Stimulated activated naive B cell treated with anti-CD40 and anti-IgM and Interleukin-4, amounts not matched to agents 10 μg/mL and 1 μg/mL and 100 μg/mL, for 72 hours (primary cell): ENCODE results near the gene RBM17.
A peak's percentile ranks its signal among the peaks of the same experiment; 100 is the strongest.
"Not testable (repeated sequence)": the region's sequence is repeated elsewhere in the genome, so short reads cannot be mapped to it uniquely, and the experiment has no call there.

Experiments
- ATAC-seq, 2 donors: fragments of 150-1000 bp; cut with Tn5 transposase; replicated peaks; 2 replicates each; pipeline ENCODE4 v1.10.0; 2021; ENCODE audit warnings: moderate library complexity in 1 of 2
- DNase-seq: peaks from one replicate; pipeline ENCODE4 v3.0.0; 2021
- H3K27ac Mint-ChIP-seq: one replicate; pipeline ENCODE4 v1.8.0; 2022; ENCODE audit warnings: mild to moderate bottlenecking, mixed read lengths
- H3K27me3 Mint-ChIP-seq, 2 donors: one replicate each; pipeline ENCODE4 v1.8.0; 2022; ENCODE audit warnings: mixed read lengths in 2 of 2
- H3K36me3 Mint-ChIP-seq, 2 donors: one replicate each; pipeline ENCODE4 v1.8.0; 2022; ENCODE audit warnings: mixed read lengths in 2 of 2, mild to moderate bottlenecking in 1 of 2
- H3K4me1 Mint-ChIP-seq, 2 donors: one replicate each; pipeline ENCODE4 v1.8.0; 2022; ENCODE audit warnings: mixed read lengths in 2 of 2, mild to moderate bottlenecking in 1 of 2
- H3K4me3 Mint-ChIP-seq, 2 donors: one replicate each; pipeline ENCODE4 v1.8.0; 2022; ENCODE audit warnings: mild to moderate bottlenecking in 2 of 2, mixed read lengths in 2 of 2, moderate library complexity in 1 of 2
- H3K9me3 Mint-ChIP-seq, 2 donors: one replicate each; pipeline ENCODE4 v1.8.0; 2022; ENCODE audit warnings: mixed read lengths in 2 of 2, mild to moderate bottlenecking in 1 of 2

Gene RBM17

DNA sequence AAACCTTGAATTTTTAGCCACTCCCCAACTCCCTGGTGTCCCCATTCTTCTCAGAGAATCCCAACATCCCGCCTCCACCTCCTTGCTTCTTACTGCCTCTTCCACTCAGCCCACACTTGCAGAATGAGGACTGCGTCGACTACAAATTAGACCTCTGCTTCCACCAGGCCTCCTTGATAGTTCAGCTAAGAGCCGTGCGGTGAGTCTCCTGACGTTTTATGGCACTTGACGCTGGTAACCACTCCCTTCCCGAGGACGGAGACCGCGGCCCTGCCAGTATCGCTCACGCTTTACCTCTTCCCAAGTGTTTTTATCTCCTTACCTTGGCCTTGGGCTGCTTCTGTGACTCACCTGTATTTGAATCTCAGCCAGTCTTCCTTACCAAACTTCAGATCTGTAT lies 31.1 kb downstream of the RBM17 start:
- no peak for DNase-seq
- Mint-ChIP-seq H3K4me1 (peaks cover 0 to 4% of the 10 kb centered on the region in 2 donors), H3K4me3 (no peak overlapping the region), H3K9me3 (no peaks in the 10 kb centered on the region), H3K36me3 (peaks cover 20 to 33% of the 10 kb centered on the region in 2 donors), H3K27me3 (peaks cover 0 to 4% of the 10 kb centered on the region in 2 donors), H3K27ac (peak overlapping the region; percentile 2)
- no peak for ATAC-seq

GRCh38 chr10:6120691-6121090 lies 31.9 kb downstream of the RBM17 start:
- Mint-ChIP-seq H3K4me1 (peaks cover 0 to 4% of the 10 kb centered on the region in 2 donors), H3K27ac (peak overlapping the region; percentile 2), H3K27me3 (peaks cover 1 to 4% of the 10 kb centered on the region in 2 donors), H3K4me3 (no peak overlapping the region), H3K36me3 (peaks cover 18 to 30% of the 10 kb centered on the region in 2 donors), H3K9me3 (no peaks in the 10 kb centered on the region)
- no peak for ATAC-seq
- DNase-seq, result no peak

DNA sequence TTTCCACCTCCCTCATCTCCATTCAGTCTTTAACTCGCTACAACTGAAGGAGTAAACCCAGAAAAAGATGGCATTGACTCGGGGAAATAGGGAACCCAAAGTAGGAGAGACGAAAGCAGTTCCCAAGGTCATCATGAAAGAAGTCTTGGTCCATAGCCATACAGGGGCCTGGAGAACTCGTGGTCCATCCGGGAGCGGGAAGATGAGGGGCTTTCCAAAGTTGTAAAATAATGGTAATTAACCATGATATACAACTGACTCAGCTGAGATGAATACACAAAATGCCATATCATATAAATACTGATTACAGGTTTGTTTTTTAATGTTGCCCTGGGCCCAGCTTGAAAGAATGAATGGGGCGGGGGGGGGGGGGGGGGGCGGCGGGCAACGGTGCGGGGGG lies 32.3 kb downstream of the RBM17 start:
- no peak for DNase-seq

GRCh38 chr10:6123532-6123931 lies 34.7 kb downstream of the RBM17 start:
- Mint-ChIP-seq H3K9me3 (no peaks in the 10 kb centered on the region), H3K36me3 (peaks cover 12 to 20% of the 10 kb centered on the region in 2 donors), H3K27ac (no peak overlapping the region), H3K4me3 (no peak overlapping the region), H3K4me1 (peaks cover under 1 to 7% of the 10 kb centered on the region in 2 donors), H3K27me3 (peaks cover 11 to 13% of the 10 kb centered on the region in 2 donors)
- DNase-seq, result no peak
- peak; percentile 71 to 74 for ATAC-seq

More for the DNA sequence above, 32.3 kb downstream of the RBM17 start:
- Mint-ChIP-seq H3K36me3 (peaks cover 15 to 25% of the 10 kb centered on the region in 2 donors), H3K4me1 (peaks cover 0 to 5% of the 10 kb centered on the region in 2 donors), H3K27ac (no peak overlapping the region), H3K4me3 (no peak overlapping the region), H3K27me3 (peaks cover 4 to 5% of the 10 kb centered on the region in 2 donors), H3K9me3 (no peaks in the 10 kb centered on the region)
- no peak for ATAC-seq

- no peak overlapping the region for H3K4me3 Mint-ChIP-seq
Observed at GRCh38 chr10:6124666-6125065, 35.8 kb downstream of the RBM17 start.

GRCh38 chr10:6127461-6127860 lies 38.6 kb downstream of the RBM17 start:
- peaks cover 29 to 37% of the 10 kb centered on the region in 2 donors for H3K27me3 Mint-ChIP-seq
- H3K4me1 Mint-ChIP-seq, result peaks cover 13 to 16% of the 10 kb centered on the region in 2 donors
- H3K4me3 Mint-ChIP-seq, H3K36me3 Mint-ChIP-seq, H3K9me3 Mint-ChIP-seq, DNase-seq, H3K27ac Mint-ChIP-seq, ATAC-seq: not testable (repeated sequence)

More at GRCh38 chr10:6124666-6125065, 35.8 kb downstream of the RBM17 start:
- ATAC-seq (no peak), DNase-seq (no peak)
- Mint-ChIP-seq H3K27ac (peak overlapping the region; percentile 74), H3K4me1 (peaks cover 7 to 10% of the 10 kb centered on the region in 2 donors), H3K9me3 (no peaks in the 10 kb centered on the region), H3K36me3 (peaks cover 9 to 15% of the 10 kb centered on the region in 2 donors), H3K27me3 (peaks cover 22 to 24% of the 10 kb centered on the region in 2 donors)

DNA sequence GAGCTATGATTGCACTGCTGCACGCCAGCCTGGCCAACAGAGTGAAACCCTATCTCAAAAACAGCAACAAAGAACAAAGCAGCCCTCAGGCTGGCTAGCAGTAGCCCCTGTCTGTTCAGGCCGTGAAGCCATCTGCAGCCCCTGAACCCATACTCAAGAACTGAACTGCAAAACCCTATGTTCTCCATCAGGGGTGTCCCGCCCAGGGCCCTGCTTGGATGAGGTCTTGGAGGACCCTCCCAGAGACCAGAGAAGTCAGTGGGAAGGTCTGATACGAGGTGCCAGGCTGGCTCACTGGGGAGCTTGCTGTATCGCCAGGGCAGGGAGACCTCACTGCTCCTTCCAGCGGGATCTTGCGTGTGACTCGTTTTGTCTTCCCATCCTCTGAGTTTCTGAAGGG lies 39.3 kb downstream of the RBM17 start:
- Mint-ChIP-seq H3K36me3 (no peaks in the 10 kb centered on the region), H3K9me3 (no peaks in the 10 kb centered on the region), H3K27ac (no peak overlapping the region), H3K27me3 (peaks cover 29 to 37% of the 10 kb centered on the region in 2 donors), H3K4me3 (no peak overlapping the region), H3K4me1 (peaks cover 13 to 16% of the 10 kb centered on the region in 2 donors)
- ATAC-seq (no peak), DNase-seq (no peak)

DNA sequence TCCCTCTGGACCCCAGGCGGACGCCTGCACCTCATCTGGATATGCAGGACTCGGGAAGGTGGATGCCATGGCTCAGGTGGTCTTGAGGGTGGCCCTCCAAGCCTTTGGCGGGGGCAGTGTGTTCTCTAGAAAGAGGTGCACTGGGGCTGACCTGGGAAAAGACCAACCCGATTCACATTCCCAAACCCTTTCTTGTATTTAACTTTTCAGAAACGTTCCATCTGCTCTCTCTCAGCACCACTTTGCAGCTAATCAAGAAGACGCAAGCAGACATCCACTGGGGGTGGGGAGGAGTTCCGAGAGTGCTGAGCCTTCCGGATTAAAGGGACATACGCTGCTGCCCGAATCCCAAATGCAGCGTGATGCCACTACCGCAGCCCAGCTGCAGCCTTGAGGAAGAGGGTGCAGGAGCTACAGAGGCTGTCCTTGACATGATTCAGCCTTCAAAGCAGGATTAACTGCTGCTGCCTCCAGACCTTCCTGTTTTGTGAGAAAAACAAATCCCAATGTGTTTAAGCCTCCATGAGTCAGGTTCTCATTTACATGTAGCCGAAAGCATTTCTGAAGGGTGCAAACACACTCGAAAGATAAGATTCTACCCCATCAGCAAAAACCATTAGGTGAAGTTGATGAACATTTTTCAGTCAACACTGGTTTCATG lies 39.9 kb downstream of the RBM17 start:
- H3K9me3 Mint-ChIP-seq, result no peaks in the 10 kb centered on the region
- no peaks in the 10 kb centered on the region for H3K36me3 Mint-ChIP-seq
- peaks cover 10 to 16% of the 10 kb centered on the region in 2 donors for H3K4me1 Mint-ChIP-seq
- H3K4me3 Mint-ChIP-seq, result no peak overlapping the region
- H3K27me3 Mint-ChIP-seq, result peaks cover 29 to 37% of the 10 kb centered on the region in 2 donors
- no peak overlapping the region for H3K27ac Mint-ChIP-seq
- DNase-seq (no peak), ATAC-seq (no peak)

DNA sequence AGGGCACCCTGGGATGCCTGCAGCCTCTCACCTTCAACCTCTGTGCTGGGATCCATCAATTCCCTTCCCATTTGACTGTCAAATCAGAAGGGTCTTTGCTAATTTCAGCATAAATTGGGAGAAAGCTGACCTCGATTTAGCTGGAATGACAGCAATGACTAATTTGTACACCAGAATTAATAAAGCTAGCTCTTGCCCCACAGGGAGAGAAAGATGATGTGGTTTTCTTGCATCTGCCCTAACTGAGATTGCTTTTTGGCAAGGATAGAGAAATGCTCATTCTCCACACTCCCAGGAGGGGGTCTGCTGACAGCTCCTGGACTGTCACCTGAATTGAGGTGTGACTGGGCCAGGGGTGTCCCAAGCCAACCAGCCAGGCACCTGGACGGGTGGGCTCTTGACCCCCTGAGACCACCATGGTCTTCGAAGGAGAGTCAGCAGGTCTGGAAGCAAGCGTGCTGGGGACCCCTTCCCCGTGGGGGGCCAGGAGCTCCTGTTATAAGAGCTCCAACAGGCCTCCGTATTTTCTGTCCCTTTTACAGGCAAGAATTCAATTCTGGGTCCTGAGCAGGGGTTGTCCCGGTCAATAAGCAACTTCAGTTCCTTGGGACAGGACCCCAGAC lies 42.1 kb downstream of the RBM17 start:
- H3K27me3 Mint-ChIP-seq, result peaks cover 25 to 33% of the 10 kb centered on the region in 2 donors
- H3K4me3 Mint-ChIP-seq, result no peak overlapping the region
- H3K27ac Mint-ChIP-seq, result no peak overlapping the region
- H3K36me3 Mint-ChIP-seq, result no peaks in the 10 kb centered on the region
- H3K4me1 Mint-ChIP-seq, result peaks cover 16 to 19% of the 10 kb centered on the region in 2 donors
- ATAC-seq, result no peak
- DNase-seq, result no peak
- no peaks in the 10 kb centered on the region for H3K9me3 Mint-ChIP-seq

DNA sequence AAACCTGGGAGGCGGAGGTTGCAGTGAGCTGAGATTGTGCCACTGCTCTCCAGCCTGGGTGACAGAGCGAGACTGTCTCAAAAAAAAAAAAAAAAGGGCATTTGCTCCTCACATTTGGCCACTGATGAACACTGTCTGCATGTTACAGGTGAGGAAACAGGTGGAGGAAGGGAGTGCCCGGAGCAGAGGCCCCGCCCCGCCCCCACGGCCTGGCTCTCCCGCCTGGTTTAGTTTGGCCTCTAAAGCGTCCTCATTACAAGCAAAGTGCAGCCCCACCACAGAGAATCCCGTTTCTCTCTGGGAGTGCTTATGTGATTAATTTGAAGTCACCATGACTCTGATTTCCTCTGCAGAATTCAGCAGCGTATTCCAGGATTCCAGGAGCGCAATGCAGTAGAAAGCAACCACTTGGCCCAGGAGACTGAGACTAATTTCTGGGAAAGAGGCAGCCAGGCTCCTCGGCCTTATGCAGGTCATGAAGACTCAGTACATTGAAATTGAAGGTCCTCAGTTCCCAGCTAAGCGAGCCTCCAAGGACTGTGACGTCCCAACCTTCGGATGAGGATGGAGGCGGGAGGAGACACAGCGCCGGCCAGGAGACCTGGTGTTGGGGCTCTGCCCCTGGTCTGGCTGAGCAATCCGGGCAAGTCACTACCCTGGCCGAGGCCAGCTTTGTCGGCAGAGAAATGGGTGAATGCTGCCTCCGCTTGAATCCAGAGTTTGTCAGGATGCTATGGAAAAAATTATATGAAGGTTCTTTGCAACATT lies 44.7 kb downstream of the RBM17 start:
- no peak overlapping the region for H3K27ac Mint-ChIP-seq
- ATAC-seq, result no peak
- no peaks in the 10 kb centered on the region for H3K9me3 Mint-ChIP-seq
- no peaks in the 10 kb centered on the region for H3K36me3 Mint-ChIP-seq
- H3K4me3 Mint-ChIP-seq, result no peak overlapping the region
- no peak for DNase-seq
- peaks cover 22 to 32% of the 10 kb centered on the region in 2 donors for H3K4me1 Mint-ChIP-seq
- H3K27me3 Mint-ChIP-seq, result peaks cover 25 to 31% of the 10 kb centered on the region in 2 donors

DNA sequence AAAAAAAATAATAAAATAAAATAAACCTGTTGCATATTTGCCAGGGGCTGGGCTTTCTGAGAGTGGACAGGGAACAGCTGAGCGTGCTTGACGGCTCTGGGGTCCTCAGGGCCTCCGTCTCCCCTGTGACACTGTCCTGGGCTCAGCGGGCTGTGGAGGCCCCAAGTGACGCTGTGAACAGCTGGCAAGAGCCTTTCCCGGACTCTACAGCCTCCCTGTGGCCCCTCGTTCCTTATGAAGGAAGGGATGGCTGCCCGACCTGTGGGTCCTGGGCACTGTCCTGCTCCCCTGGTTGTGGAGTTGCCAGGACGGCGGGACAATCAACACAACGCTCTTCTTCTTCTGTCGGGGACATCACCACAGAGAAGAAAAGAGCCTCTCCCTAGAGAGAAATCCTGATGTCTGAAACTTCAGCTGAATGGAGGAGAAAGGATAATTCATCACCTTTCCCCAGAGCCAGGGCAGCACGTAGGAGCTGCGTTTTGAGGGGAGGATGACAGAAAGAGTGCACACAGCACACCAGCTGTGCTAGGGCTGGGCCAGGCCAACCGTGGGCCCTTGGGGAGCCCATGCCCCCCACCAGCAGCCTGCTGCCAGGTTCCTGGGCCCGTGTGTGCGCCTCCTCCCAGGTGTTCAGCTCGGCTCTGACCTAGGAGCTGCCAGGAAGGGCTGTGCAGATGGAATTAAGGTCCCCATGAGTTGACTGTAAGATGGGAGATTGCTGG lies 45.4 kb downstream of the RBM17 start:
- H3K36me3 Mint-ChIP-seq, result no peaks in the 10 kb centered on the region
- DNase-seq (no peak), ATAC-seq (no peak)
- no peak overlapping the region for H3K4me3 Mint-ChIP-seq
- H3K27ac Mint-ChIP-seq, result no peak overlapping the region
- H3K9me3 Mint-ChIP-seq, result no peaks in the 10 kb centered on the region
- H3K27me3 Mint-ChIP-seq, result peaks cover 24 to 28% of the 10 kb centered on the region in 2 donors
- peaks cover 22 to 25% of the 10 kb centered on the region in 2 donors for H3K4me1 Mint-ChIP-seq

DNA sequence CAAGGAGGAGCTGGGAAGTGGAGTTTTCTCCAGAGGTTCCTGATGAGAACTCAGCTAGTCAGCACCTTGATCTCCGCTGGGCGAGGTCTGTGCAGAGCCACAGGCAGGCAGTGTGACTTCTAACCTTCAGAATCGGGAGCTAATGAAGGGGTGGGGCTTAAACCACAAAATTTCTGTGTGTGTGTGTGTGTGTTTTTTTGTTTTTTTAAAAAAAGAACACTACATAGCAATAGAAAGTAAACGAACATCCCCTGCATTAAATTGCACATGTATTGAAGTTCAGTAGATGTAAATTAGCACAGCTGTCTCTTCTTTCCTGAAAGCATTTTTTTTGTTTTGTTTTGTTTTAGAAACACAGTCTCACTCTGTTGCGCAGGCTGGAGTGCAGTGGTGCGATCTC lies 46.2 kb downstream of the RBM17 start:
- Mint-ChIP-seq H3K27ac (no peak overlapping the region), H3K4me1 (peaks cover 19 to 25% of the 10 kb centered on the region in 2 donors), H3K36me3 (no peaks in the 10 kb centered on the region), H3K27me3 (peaks cover 16 to 27% of the 10 kb centered on the region in 2 donors), H3K4me3 (no peak overlapping the region), H3K9me3 (no peaks in the 10 kb centered on the region)
- peak in 1 of 2 donors; percentile 36 for ATAC-seq
- no peak for DNase-seq

- Mint-ChIP-seq H3K27ac (no peak overlapping the region), H3K4me1 (peaks cover 23 to 30% of the 10 kb centered on the region in 2 donors), H3K36me3 (no peaks in the 10 kb centered on the region), H3K4me3 (no peak overlapping the region), H3K9me3 (no peaks in the 10 kb centered on the region), H3K27me3 (peaks cover 14 to 24% of the 10 kb centered on the region in 2 donors)
- no peak for DNase-seq
- ATAC-seq, result no peak
Observed at GRCh38 chr10:6135589-6136168, 46.8 kb downstream of the RBM17 start.
